K562 (cell line): ENCODE data around the gene ZKSCAN3. TPM values are rescaled to one million over a fixed set of nuclear protein-coding genes. Genes with fewer than 3 reads are reported as not detected.
A peak's percentile ranks its signal among the peaks of the same experiment; 100 is the strongest.

Source experiments
- ADNP ChIP-seq: fragments of 200-800 bp; sonication (Bioruptor generic); IDR thresholded peaks from 2 replicates; pipeline ENCODE4 v1.6.1; 2016; ENCODE audit warnings: missing genetic modification characterization, missing compliant biosample characterization
- ARNT ChIP-seq, 2 experiments: fragments of 450-650 bp; IDR thresholded peaks; 2 replicates each; pipeline ENCODE4 v1.6.1; 2016; ENCODE audit warnings: mild to moderate bottlenecking in 1 of 2
- CC2D1A ChIP-seq: fragments of 450-650 bp; IDR thresholded peaks from 2 replicates; pipeline ENCODE4 v1.6.1; 2017; ENCODE audit warnings: mild to moderate bottlenecking
- CEBPG ChIP-seq, 3 experiments: fragments of 200-800 bp in 1 of 3; sonication (Bioruptor generic) in 1 of 3; sonication (generic) in 1 of 3; formaldehyde crosslinking in 1 of 3; IDR thresholded peaks in 2 of 3; conservative IDR thresholded peaks in 1 of 3; 2 replicates each; pipeline versions ENCODE4 v1.6.1 to v1.8.0; 2016 to 2022; ENCODE audit warnings: missing compliant biosample characterization in 2 of 3, missing genetic modification characterization in 2 of 3, mild to moderate bottlenecking in 1 of 3, missing genetic modification reagents in 1 of 3
- GABPB2 ChIP-seq: fragments of 250-450 bp; sonication (Bioruptor Pico); conservative IDR thresholded peaks from 2 replicates; pipeline ENCODE4 v1.5.1; 2021; ENCODE audit warnings: mild to moderate bottlenecking
- NBN ChIP-seq: fragments of 450-650 bp; IDR thresholded peaks from 2 replicates; pipeline ENCODE4 v1.6.1; 2016; ENCODE audit warnings: low read depth, mild to moderate bottlenecking
- NFIX ChIP-seq: fragments of 250-450 bp; sonication (Bioruptor Pico); IDR thresholded peaks from 2 replicates; pipeline ENCODE4 v1.4.0; 2020; ENCODE audit warnings: low read depth, mild to moderate bottlenecking, moderate library complexity
- PPARD ChIP-seq: fragments of 250-450 bp; sonication (Bioruptor Pico); IDR thresholded peaks from 2 replicates; pipeline ENCODE4 v1.8.0; 2022; ENCODE audit warnings: inconsistent platforms, mild to moderate bottlenecking, moderate library complexity
- SIN3A ChIP-seq, 2 experiments: fragments of 150-350 bp in 1 of 2; IDR thresholded peaks; 2 replicates each; pipeline ENCODE4 v1.6.1; 2011 to 2016; ENCODE audit warnings: borderline replicate concordance in 2 of 2, low read depth in 2 of 2, low read length in 2 of 2, mild to moderate bottlenecking in 2 of 2, moderate library complexity in 2 of 2; ENCODE audit not compliant: control insufficient read depth in 1 of 2
- TCF7L2 ChIP-seq: fragments of 150-350 bp; IDR thresholded peaks from 2 replicates; pipeline ENCODE4 v1.6.1; 2016; ENCODE audit warnings: low read depth, mild to moderate bottlenecking, low read length, moderate library complexity
- ZNF134 ChIP-seq: fragments of 250-450 bp; sonication (Bioruptor Pico); conservative IDR thresholded peaks from 2 replicates; pipeline ENCODE4 v1.4.0; 2020
- ZNF589 ChIP-seq: fragments of 200-800 bp; sonication (Bioruptor generic); IDR thresholded peaks from 2 replicates; pipeline ENCODE4 v1.6.1; 2016; ENCODE audit warnings: low read depth, missing genetic modification characterization, missing compliant biosample characterization
- polyA plus RNA-seq, 8 experiments: library from polyadenylated mRNA; depleted of rRNA in 4 of 8; stranded (reverse) in 5 of 8; unstranded in 3 of 8; fragments of >200 nt; fragmentation: Nextera tagmentation in 2 of 8; fragmentation: Illumina TruSeq in 1 of 8; extraction: Ambion mirVana in 2 of 8; extraction: Trizol in 1 of 8; gene quantifications; 2 replicates each; pipeline versions ENCODE4 v1.2.1 to v1.2.3, GENCODE V29; 2011 to 2014; ENCODE audit warnings: inconsistent platforms in 1 of 8, missing spikeins in 1 of 8
- total RNA-seq, 7 experiments: library from RNA; depleted of rRNA in 6 of 7; stranded (reverse); fragments of >200 nt in 6 of 7; fragmentation: Illumina TruSeq in 2 of 7; extraction: Trizol in 2 of 7; gene quantifications; 2 replicates each; pipeline versions ENCODE4 v1.2.1 to v1.2.3, GENCODE V29; 2011 to 2021; ENCODE audit warnings: low replicate concordance in 1 of 7
- TF ChIP-seq, protein P1 (sequence below): fragments of 250-450 bp; sonication (Bioruptor Pico); IDR thresholded peaks from 2 replicates; pipeline ENCODE4 v1.8.0; 2021; ENCODE audit warnings: borderline replicate concordance, mild to moderate bottlenecking, moderate library complexity; ENCODE audit not compliant: poor library complexity, severe bottlenecking
- TF ChIP-seq, protein P2 (sequence below): fragments of 150-350 bp; IDR thresholded peaks from 2 replicates; pipeline ENCODE4 v1.6.1; 2014; ENCODE audit warnings: low read depth, mild to moderate bottlenecking, low read length, borderline replicate concordance
- TF ChIP-seq, protein P3 (sequence below), 2 experiments: fragments of 150-350 bp in 1 of 2; IDR thresholded peaks; 2 replicates each; pipeline ENCODE4 v1.6.1; 2012 to 2016; ENCODE audit warnings: low read depth in 2 of 2, low read length in 2 of 2, mild to moderate bottlenecking in 1 of 2, moderate library complexity in 1 of 2

ZKSCAN3 gene
- total and polyA plus RNA-seq, 9 of the 15 experiments (the other 6 are each of a cell fraction or from before 2014, with no cell fraction given) = 3.0 to 12.4 (median 10.2) TPM

DNA sequence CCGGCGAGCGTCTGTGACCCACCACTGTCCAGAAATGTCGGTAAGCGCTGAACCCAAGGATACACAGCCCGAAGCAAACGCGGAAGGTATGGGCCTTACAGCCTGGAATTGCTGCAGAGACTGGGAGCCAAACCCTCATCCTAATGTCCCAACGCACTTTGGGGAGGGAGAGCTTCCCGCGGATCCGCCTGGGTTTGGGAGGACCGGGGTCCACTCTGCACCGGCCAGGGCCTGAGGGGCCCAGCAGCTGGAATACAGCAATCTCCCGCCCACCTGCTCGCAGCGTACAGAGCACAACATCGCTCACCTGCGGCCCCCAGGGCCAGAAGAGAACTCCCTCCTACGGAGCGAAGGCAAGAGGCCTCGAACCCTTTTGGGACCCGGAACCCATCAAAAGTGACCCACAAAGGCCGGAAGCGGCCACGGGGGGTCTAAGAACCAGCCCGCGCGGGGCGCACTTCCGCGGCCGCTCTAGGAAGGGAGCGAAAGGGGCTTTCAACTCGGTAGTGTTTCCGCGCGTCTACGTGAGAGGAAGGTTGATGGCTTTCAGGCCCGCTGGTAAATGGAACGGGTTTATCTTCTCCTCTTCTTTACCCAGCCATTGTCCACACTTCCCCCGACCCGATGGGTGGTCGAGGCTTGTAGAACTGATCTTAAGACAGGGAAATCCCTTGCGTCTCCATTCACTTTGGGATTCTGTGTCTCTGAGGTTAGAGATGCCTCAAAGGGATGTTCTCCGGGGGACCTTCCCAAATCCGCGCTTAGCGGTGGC is 49.8 kb downstream of the ZKSCAN3 start, which contains the start of gene ZSCAN12 (continued):
- TF ChIP-seq NFIX (CRISPR knock-in tag) = peak; percentile 22; the same call in 1 of the 2 replicates
- TF ChIP-seq, protein P1, sequence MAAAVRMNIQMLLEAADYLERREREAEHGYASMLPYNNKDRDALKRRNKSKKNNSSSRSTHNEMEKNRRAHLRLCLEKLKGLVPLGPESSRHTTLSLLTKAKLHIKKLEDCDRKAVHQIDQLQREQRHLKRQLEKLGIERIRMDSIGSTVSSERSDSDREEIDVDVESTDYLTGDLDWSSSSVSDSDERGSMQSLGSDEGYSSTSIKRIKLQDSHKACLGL = no peak
- TF ChIP-seq, protein P2, sequence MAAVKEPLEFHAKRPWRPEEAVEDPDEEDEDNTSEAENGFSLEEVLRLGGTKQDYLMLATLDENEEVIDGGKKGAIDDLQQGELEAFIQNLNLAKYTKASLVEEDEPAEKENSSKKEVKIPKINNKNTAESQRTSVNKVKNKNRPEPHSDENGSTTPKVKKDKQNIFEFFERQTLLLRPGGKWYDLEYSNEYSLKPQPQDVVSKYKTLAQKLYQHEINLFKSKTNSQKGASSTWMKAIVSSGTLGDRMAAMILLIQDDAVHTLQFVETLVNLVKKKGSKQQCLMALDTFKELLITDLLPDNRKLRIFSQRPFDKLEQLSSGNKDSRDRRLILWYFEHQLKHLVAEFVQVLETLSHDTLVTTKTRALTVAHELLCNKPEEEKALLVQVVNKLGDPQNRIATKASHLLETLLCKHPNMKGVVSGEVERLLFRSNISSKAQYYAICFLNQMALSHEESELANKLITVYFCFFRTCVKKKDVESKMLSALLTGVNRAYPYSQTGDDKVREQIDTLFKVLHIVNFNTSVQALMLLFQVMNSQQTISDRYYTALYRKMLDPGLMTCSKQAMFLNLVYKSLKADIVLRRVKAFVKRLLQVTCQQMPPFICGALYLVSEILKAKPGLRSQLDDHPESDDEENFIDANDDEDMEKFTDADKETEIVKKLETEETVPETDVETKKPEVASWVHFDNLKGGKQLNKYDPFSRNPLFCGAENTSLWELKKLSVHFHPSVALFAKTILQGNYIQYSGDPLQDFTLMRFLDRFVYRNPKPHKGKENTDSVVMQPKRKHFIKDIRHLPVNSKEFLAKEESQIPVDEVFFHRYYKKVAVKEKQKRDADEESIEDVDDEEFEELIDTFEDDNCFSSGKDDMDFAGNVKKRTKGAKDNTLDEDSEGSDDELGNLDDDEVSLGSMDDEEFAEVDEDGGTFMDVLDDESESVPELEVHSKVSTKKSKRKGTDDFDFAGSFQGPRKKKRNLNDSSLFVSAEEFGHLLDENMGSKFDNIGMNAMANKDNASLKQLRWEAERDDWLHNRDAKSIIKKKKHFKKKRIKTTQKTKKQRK = peak; percentile 45; the same call in 1 of the 2 replicates
- TF ChIP-seq CEBPG (CRISPR knock-in tag; IDR thresholded peaks at IDR 0.05) = no peak; the same call in 1 of the 2 replicates
- TF ChIP-seq CEBPG (tag; conservative IDR thresholded peaks at IDR 0.05 in 1 of 2, IDR thresholded peaks at IDR 0.05 in 1 of 2) = no peak
- TF ChIP-seq PPARD (CRISPR knock-in tag) = no peak
- peak; percentile 80 to 81 for TF ChIP-seq ARNT (IDR thresholded peaks at IDR 0.05)
- peak; percentile 98 for TF ChIP-seq CC2D1A
- peak; percentile 94 for TF ChIP-seq ADNP (tag)
- no peak; the same call in 1 of the 2 replicates for TF ChIP-seq ZNF134 (CRISPR knock-in tag)
- TF ChIP-seq SIN3A (IDR thresholded peaks at IDR 0.05; ENCODE audit: borderline replicate concordance in 2 of 2, control insufficient read depth in 1 of 2, low read depth in 2 of 2, low read length in 2 of 2) = peak; percentile 87 to 94; a peak in 3 of 4 replicates
- no peak for TF ChIP-seq TCF7L2
- TF ChIP-seq NBN = peak; percentile 95
- no peak for TF ChIP-seq GABPB2 (CRISPR knock-in tag)
- 0 out of 2 replicates have a peak, but pooled peaks have one; percentile 33 for TF ChIP-seq ZNF589 (CRISPR knock-in tag)
- TF ChIP-seq, protein P3, sequence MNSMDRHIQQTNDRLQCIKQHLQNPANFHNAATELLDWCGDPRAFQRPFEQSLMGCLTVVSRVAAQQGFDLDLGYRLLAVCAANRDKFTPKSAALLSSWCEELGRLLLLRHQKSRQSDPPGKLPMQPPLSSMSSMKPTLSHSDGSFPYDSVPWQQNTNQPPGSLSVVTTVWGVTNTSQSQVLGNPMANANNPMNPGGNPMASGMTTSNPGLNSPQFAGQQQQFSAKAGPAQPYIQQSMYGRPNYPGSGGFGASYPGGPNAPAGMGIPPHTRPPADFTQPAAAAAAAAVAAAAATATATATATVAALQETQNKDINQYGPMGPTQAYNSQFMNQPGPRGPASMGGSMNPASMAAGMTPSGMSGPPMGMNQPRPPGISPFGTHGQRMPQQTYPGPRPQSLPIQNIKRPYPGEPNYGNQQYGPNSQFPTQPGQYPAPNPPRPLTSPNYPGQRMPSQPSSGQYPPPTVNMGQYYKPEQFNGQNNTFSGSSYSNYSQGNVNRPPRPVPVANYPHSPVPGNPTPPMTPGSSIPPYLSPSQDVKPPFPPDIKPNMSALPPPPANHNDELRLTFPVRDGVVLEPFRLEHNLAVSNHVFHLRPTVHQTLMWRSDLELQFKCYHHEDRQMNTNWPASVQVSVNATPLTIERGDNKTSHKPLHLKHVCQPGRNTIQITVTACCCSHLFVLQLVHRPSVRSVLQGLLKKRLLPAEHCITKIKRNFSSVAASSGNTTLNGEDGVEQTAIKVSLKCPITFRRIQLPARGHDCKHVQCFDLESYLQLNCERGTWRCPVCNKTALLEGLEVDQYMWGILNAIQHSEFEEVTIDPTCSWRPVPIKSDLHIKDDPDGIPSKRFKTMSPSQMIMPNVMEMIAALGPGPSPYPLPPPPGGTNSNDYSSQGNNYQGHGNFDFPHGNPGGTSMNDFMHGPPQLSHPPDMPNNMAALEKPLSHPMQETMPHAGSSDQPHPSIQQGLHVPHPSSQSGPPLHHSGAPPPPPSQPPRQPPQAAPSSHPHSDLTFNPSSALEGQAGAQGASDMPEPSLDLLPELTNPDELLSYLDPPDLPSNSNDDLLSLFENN (IDR thresholded peaks at IDR 0.05; ENCODE audit: low read depth in 2 of 2, low read length in 2 of 2) = peak in 1 of 2 experiments; percentile 73; a peak in 2 of 4 replicates
